Measurements from ENCODE around the gene ZEB2.

DNA sequence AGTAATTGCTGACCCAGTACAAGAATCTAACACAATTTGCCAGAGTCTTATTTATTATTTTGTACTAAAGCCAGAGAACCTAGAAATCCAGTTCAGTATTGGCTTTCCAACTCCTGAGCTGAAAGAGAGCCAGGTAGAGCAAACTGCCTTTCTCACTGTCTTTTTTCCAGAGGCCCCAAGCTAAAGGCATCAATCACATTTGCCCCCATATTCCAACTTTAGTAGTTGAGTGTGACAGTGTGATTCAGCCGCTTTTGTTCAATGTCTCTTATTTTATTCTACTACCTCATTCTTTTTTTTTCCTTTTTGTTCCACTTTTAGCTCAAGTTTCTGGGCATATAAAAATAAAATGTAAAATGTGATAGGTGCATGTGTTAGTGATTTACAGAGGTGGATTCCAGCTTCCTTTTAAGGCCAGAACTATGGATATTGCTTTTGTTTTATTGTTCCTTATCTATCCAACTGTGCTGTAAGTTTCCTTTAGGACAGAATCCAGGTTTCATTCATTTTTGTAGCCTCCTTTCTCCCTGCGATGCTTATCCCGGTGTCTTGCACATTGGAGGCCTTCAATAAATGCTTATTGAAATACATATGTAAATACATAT lies 153.0 kb downstream of the ZEB2 start:
- TF ChIP-seq GABPA (IDR thresholded peaks at IDR 0.05; ENCODE audit: low read depth) (no peak), CTCF (IDR thresholded peaks at IDR 0.05; ENCODE audit: insufficient read depth, low read length) (no peak), SPI1 (IDR thresholded peaks at IDR 0.05; ENCODE audit: borderline replicate concordance, low read depth) (no peak), REST (IDR thresholded peaks at IDR 0.05; ENCODE audit: insufficient replicate concordance, low read depth) (no peak)

All from HL-60 (cell line).